SK-N-SH treated with all-trans-retinoic acid at 6 μM for 48 hours (cell line): ENCODE results near the gene PMM2.

Experiments used
- ATAC-seq: fragments of 200-7000 bp; cut with Tn5 transposase; 3 replicates; pipeline ENCODE4 v1.9.1; 2020; ENCODE audit warnings: mild to moderate bottlenecking, moderate library complexity
- ARNTL ChIP-seq: fragments of 450-650 bp; formaldehyde crosslinking; IDR thresholded peaks from 2 replicates; pipeline ENCODE4 v1.5.0; 2020; ENCODE audit warnings: low read depth, mild to moderate bottlenecking, moderate library complexity, borderline replicate concordance
- BACH2 ChIP-seq: fragments of 250-450 bp; sonication (Bioruptor Pico); IDR thresholded peaks from 2 replicates; pipeline ENCODE4 v1.9.0; 2021; ENCODE audit warnings: mild to moderate bottlenecking, borderline replicate concordance
- CREB5 ChIP-seq: fragments of 250-450 bp; sonication (Bioruptor Pico); IDR thresholded peaks from 2 replicates; pipeline ENCODE4 v1.5.1; 2020; ENCODE audit warnings: low read depth, mild to moderate bottlenecking, moderate library complexity
- CSRNP3 ChIP-seq: fragments of 250-450 bp; sonication (Bioruptor Pico); IDR thresholded peaks from 2 replicates; pipeline ENCODE4 v1.5.1; 2021; ENCODE audit warnings: mild to moderate bottlenecking, moderate library complexity
- OSR1 ChIP-seq: fragments of 250-450 bp; sonication (Bioruptor Pico); IDR thresholded peaks from 2 replicates; pipeline ENCODE4 v1.8.0; 2022; ENCODE audit warnings: moderate library complexity, mild to moderate bottlenecking, inconsistent platforms
- POU6F1 ChIP-seq: fragments of 250-450 bp; sonication (Bioruptor Pico); IDR thresholded peaks from 2 replicates; pipeline ENCODE4 v1.8.0; 2021; ENCODE audit warnings: low read depth, mild to moderate bottlenecking, moderate library complexity, borderline replicate concordance
- PPARA ChIP-seq: fragments of 250-450 bp; sonication (Bioruptor Pico); IDR thresholded peaks from 2 replicates; pipeline ENCODE4 v1.5.0; 2020; ENCODE audit warnings: mild to moderate bottlenecking, borderline replicate concordance
- RARB ChIP-seq: fragments of 250-450 bp; sonication (Bioruptor Pico); IDR thresholded peaks from 2 replicates; pipeline ENCODE4 v1.8.0; 2021; ENCODE audit warnings: mild to moderate bottlenecking, moderate library complexity
- SNAI2 ChIP-seq: fragments of 250-450 bp; sonication (Bioruptor Pico); IDR thresholded peaks from 2 replicates; pipeline ENCODE4 v1.5.0; 2020; ENCODE audit warnings: mild to moderate bottlenecking, moderate library complexity
- TCF4 ChIP-seq: fragments of 250-450 bp; sonication (Bioruptor Pico); IDR thresholded peaks from 2 replicates; pipeline ENCODE4 v1.8.0; 2021; ENCODE audit warnings: mild to moderate bottlenecking, moderate library complexity, borderline replicate concordance
- TOX ChIP-seq: fragments of 250-450 bp; sonication (Bioruptor Pico); IDR thresholded peaks from 2 replicates; pipeline ENCODE4 v1.8.0; 2021; ENCODE audit warnings: mild to moderate bottlenecking, moderate library complexity, borderline replicate concordance
- TSHZ2 ChIP-seq: fragments of 250-450 bp; sonication (Bioruptor Pico); IDR thresholded peaks from 2 replicates; pipeline ENCODE4 v1.5.0; 2020; ENCODE audit warnings: mild to moderate bottlenecking, moderate library complexity
- ZC3H10 ChIP-seq: fragments of 250-450 bp; sonication (Bioruptor Pico); IDR thresholded peaks from 2 replicates; pipeline ENCODE4 v1.5.1; 2021; ENCODE audit warnings: mild to moderate bottlenecking, moderate library complexity
- ZNF565 ChIP-seq: fragments of 450-650 bp; formaldehyde crosslinking; conservative IDR thresholded peaks from 2 replicates; pipeline ENCODE4 v1.5.0; 2020; ENCODE audit warnings: low read depth, mild to moderate bottlenecking, moderate library complexity
- ZNF70 ChIP-seq: fragments of 450-650 bp; formaldehyde crosslinking; IDR thresholded peaks from 2 replicates; pipeline ENCODE4 v1.5.0; 2020; ENCODE audit warnings: mild to moderate bottlenecking, moderate library complexity
- ZNF8 ChIP-seq: fragments of 450-650 bp; formaldehyde crosslinking; IDR thresholded peaks from 2 replicates; pipeline ENCODE4 v1.5.0; 2020; ENCODE audit warnings: mild to moderate bottlenecking, moderate library complexity

Gene PMM2

GRCh38 chr16:8760021-8760420 is 37.6 kb upstream of the PMM2 start:
- ATAC-seq, result no peak

GRCh38 chr16:8761078-8761477 is 36.6 kb upstream of the PMM2 start:
- no peak for ATAC-seq
- TF ChIP-seq ARNTL (CRISPR knock-in tag), result no peak

More at GRCh38 chr16:8760021-8760420, 37.6 kb upstream of the PMM2 start:
- TF ChIP-seq TSHZ2 (CRISPR knock-in tag) (no peak), PPARA (CRISPR knock-in tag) (no peak)

- TF ChIP-seq POU6F1 (no peak), PPARA (CRISPR knock-in tag) (no peak), TSHZ2 (CRISPR knock-in tag) (no peak), CSRNP3 (CRISPR knock-in tag) (no peak), ZNF8 (no peak), TCF4 (no peak), BACH2 (CRISPR knock-in tag) (no peak), ZNF70 (CRISPR knock-in tag) (no peak)
- no peak for ATAC-seq
Measured at GRCh38 chr16:8762254-8762653, 35.4 kb upstream of the PMM2 start.

- no peak for TF ChIP-seq RARB (CRISPR knock-in tag)
- TF ChIP-seq POU6F1, result no peak
- TF ChIP-seq CREB5, result no peak
- TF ChIP-seq TCF4, result no peak
- TF ChIP-seq OSR1 (CRISPR knock-in tag), result no peak
- no peak for TF ChIP-seq BACH2 (CRISPR knock-in tag)
- no peak for TF ChIP-seq SNAI2 (CRISPR knock-in tag)
- no peak for TF ChIP-seq TOX
- TF ChIP-seq TSHZ2 (CRISPR knock-in tag), result no peak
- TF ChIP-seq PPARA (CRISPR knock-in tag), result no peak
- no peak for TF ChIP-seq ZNF70 (CRISPR knock-in tag)
- TF ChIP-seq ARNTL (CRISPR knock-in tag), result no peak
- TF ChIP-seq ZNF565, result no peak
- no peak for TF ChIP-seq ZC3H10 (CRISPR knock-in tag)
- ATAC-seq, result no peak
Measured at GRCh38 chr16:8763083-8763482, 34.6 kb upstream of the PMM2 start.
